Ovary (tissue), 3 donors: ENCODE data around the gene FHOD1.

ENCODE experiments used
- CTCF ChIP-seq, 3 donors: fragments of 450-650 bp in 2 of 3; fragments of 200-600 bp in 1 of 3; IDR thresholded peaks; one replicate each; pipeline versions ENCODE4 v1.5.1 to v1.8.0; 2016 to 2022; ENCODE audit warnings: antibody characterized with exemption in 3 of 3, mild to moderate bottlenecking in 1 of 3
- EP300 ChIP-seq: sonication (generic); formaldehyde crosslinking; IDR thresholded peaks from one replicate; pipeline ENCODE4 v1.6.1; 2017; ENCODE audit warnings: antibody characterized with exemption
- POLR2A ChIP-seq: fragments of 450-650 bp; IDR thresholded peaks from one replicate; pipeline ENCODE4 v1.6.1; 2017; ENCODE audit warnings: antibody characterized with exemption, mild to moderate bottlenecking, moderate library complexity
- donor health status: DM: no; HTN: no; CAD: no.

GRCh38 chr16:67260426-67261063 is 13.3 kb upstream of the FHOD1 start:
- TF ChIP-seq CTCF (IDR thresholded peaks at IDR 0.05) (no peak), POLR2A (no peak), EP300 (no peak)
